SH-SY5Y (cell line): Measurements from ENCODE around the gene POLD1.

ENCODE experiments used
- GATA2 ChIP-seq: IDR thresholded peaks from 2 replicates; pipeline ENCODE4 v1.6.1; 2011; ENCODE audit warnings: mild to moderate bottlenecking, low read depth, low read length
- GATA3 ChIP-seq: IDR thresholded peaks from 2 replicates; pipeline ENCODE4 v1.6.1; 2011; ENCODE audit warnings: low read depth, mild to moderate bottlenecking, low read length, moderate library complexity

- no peak for TF ChIP-seq GATA3
- TF ChIP-seq GATA2, result no peak
Observed at GRCh38 chr19:50379602-50380001, 4.5 kb upstream of the POLD1 start.
